HG02588 (cell line): ENCODE data around the gene POLG2.
"Not testable (repeated sequence)": the region's sequence is repeated elsewhere in the genome, so short reads cannot be mapped to it uniquely, and the experiment has no call there.

Experiments used
- ATAC-seq: cut with Tn5 transposase; IDR thresholded peaks from one replicate; pipeline ENCODE4 v1.9.1; 2021; ENCODE audit warnings: mild to moderate bottlenecking, moderate library complexity; ENCODE audit not compliant: unreplicated experiment

Gene POLG2

DNA sequence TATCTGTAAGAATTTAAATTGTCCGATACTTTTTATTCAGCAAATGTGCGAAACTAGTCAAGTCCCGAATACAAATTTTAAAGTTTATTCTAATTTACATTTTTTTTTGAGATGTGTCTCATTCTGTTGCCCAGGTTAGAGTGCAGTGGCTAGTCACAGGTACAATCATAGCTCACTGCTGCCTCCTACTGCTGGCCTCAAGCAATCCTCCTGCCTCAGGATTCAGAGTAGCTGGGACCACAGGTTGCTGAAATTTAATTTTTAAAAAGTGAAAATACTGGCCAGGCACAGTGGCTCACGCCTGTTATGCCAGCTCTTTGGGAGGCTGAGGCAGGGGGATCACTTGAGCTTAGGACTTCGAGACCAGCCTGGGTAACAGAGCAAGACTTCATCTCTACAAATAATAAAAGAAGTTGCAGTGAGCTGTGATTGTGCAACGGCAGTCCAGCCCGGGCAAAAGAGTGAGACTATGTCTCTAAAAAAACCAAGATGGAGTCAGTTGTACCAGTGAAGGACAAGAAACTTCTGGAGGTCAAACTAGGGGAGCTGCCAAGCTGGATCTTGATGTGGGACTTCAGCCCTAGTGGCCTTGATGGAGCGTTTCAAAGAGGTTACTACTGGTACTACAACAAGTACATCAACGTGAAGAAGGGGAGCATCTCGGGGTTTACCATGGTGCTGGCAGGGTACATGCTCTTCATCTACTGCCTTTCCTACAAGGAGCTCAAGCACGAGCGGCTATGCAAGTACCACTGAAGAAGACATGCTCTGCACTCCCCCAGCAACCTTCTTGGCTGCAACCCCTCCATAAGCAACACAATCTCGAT, 5.6 kb downstream of the POLG2 start:
- ATAC-seq = no peak

DNA sequence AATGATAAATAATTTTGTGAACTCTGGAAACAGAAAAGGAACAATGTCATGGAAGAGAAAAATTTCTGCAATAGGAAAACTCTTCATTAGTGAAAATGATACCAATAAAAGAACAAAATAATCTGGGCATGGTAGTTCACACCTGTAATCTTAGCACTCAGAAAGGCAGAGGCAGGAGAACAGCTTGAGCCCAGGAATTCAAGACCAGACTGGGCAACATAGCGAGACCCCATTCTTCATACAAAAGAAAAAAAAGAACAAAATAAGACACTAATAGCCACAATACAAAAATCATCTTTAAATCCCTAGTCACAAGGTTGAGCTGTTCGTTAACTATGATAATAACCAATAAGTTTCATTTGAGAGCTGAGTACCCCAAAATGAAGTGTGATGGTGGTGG, 8.6 kb downstream of the POLG2 start:
- no peak for ATAC-seq

DNA sequence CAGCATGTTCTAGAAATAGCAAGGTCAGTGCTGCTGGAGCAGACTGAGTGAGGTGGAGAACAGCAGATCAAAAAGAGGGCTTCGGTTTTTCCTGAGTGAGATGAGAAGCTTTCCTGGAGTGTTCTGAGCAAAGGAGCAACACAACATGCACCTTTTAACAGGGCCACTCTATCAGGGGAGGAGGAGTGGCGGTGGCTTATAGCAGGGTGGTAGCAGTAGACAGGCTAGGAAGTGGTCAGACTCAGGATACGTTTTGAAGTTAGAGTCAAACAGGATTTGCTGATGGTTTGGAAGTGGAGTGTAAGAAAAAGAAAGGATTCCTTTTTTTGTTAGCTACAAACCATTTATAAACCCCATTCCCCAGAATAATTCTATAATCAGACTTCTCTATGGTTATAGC, 12.5 kb downstream of the POLG2 start:
- no peak for ATAC-seq

DNA sequence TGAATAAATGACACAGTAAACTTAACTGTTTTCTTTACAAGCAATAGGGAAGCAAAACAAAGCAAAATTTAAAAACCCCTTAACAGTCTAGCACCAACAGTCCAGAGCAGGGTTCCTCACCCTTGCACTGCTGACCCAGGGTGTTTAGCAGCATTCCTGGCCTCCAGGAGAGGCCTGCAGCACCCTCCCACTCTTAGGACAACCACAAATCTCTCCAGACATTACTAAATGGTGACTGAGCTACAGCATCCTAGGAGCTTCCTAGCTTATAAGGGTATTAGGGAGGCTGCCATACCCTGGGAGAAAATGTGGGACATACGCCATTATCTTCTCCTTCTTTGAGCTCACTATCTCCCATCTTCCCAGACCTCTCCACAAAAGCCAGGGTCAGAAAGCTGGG, 15.9 kb downstream of the POLG2 start:
- ATAC-seq = no peak

DNA sequence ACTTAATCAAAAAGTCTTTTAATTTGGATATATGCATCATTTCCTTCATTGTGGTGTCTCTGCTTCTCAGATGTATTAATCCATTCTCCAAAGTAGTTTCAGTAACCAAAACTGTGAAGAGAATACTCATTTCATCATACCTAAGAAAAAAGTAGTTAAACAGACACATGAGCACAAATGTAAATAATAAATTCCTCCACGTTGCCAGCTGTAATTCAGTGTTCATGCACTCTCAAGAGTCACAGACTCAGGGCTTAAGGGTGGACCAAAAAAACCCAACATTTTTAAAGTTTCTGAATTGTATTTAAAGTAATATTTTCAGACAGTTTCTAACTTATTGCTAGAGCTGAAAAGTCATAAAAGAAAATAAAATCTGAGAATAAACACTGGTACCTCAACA, 19.0 kb downstream of the POLG2 start:
- ATAC-seq = no peak

DNA sequence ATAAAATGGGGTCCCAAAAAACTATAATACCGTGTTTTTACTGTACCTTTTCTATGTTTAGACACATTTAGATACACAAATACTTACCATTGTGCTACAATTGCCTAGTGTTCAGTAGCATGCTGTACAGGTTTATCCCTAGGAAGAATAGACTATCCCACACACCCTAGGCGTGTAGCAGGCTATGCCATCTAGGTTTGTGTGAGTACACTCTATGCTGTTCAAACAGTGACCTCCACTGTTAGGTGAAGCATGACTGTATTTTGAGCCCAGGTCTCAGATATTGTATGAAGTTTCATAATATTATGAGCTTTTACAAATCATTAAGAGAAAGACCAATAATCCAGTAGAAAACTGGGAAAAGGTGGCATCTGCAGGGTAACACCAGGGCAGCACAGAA, 24.3 kb downstream of the POLG2 start:
- no peak for ATAC-seq

DNA sequence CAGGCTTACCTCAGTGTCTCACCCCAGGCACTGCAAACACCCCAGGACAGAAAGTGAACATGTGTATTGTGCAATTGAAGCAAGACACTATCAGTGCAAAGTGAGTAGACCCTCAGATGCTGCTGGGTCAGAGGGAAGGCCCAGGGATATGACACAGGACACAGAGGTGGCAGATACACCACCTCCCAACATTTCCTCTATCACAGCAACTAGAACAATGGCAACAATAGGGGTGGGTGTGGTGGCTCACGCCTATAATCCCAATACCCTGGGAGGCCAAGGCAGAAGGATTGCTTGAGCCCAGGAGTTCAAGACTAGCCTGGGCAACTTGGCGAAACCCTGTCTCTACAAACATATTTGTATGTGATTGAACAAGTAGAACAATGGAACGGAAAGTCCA, 25.4 kb downstream of the POLG2 start:
- no peak for ATAC-seq

DNA sequence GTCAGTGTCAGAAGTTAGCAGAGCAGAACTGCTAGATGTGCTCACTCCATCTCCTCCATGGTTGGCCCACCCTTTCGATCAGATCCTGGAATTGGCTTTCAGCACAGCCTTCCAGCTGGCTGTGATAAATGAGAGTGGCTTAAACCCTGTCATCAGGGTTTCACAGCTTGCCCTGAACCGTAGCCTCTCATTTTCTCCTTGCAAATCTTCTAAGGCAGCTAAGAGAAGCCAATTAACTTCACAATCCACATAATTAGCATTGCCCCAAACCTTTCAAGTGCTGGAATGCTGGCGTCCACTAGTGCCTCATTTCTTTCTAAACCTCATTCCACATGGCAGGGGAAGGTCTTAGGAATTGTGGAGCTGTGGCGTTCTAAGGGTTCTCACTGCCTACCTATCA, 26.2 kb downstream of the POLG2 start:
- ATAC-seq = no peak

DNA sequence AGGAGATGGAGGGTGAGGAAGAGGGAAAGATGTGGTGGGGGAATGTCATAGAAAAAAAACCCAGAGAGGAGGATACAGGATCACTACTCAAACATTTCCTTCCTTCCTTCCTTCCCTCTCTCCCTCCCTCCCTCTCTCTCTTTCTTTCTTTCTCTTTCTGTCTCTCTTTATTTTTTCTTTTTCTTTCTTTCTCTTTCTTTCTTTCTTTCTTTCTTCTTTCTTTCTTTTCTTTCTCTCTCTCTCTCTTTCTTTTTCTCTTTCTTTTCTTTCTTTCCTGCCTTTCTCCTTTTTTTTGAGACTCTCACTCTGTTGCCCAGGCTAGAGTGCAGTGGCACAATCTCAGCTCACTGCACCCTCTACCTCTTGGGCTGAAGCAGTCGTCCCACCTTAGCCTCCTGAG, 30.0 kb downstream of the POLG2 start:
- not testable (repeated sequence) for ATAC-seq

DNA sequence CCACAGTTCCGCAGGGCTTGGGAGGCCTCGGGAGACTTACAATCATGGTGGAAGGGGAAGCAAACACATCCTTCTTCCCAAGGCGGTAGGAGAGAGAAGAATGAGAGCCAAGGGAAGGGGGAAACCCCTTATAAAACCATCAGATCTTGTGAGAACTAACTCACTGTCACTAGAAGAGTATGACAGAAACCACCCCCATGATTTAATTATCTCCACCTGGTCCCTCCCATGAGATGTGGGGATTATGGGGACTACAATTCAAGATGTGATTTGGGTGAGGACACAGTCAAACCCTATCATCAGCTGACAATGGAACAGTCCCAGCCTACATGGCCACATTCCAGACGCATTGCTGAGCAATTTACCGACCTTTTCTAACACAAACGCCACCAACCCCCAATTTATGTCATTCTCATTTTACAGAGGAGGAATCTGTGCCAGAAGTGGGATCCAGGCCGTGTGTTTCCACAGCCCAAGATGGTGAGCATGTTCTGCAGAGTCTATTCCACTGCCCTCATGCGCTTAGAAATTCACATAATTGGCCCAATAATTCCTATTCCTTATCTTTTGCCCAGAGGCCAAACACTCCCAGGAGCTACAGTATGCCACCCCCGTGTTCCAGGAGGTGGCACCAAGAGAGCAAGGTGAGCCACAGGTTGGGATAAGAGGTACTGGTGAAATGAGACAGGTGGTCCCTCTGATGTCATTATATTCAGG, 30.7 kb downstream of the POLG2 start:
- no peak for ATAC-seq

DNA sequence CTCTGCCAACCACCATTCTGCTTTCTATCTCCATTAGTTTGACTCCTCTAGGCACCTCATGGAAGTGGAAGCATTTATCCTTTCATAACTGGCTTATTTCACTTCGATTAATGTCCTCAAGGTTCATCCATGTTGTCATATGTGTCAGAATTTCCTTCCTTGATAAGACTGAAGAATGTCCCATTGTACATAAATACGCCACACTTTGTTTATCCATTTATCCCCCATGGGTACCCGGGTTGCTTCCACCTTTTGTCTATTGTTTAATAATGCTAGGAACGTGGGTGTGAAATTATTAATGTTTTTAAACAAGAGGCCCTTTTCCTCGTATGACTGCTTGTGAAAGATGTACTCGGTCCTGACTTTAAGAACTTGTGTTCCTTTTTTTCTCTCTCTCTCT, 35.1 kb downstream of the POLG2 start:
- no peak for ATAC-seq

DNA sequence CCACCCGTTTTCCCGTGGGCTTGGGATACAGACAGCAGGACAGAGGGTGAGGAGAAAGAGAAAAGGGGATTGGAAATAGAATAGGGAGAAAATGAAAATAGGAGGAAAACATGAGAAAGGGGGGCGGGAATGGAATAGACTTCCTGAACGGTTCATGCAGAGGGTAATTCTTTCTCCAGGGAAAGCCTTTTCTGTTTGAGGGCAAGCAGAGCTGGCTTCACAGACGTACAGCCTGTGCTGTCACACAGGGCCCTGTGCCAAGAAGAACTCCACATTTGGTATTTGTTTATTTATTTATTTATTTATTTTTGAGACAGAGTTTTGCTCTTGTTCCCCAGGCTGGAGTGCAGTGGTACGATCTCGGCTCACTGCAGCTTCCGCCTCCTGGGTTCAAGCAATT, 35.9 kb downstream of the POLG2 start:
- no peak for ATAC-seq

DNA sequence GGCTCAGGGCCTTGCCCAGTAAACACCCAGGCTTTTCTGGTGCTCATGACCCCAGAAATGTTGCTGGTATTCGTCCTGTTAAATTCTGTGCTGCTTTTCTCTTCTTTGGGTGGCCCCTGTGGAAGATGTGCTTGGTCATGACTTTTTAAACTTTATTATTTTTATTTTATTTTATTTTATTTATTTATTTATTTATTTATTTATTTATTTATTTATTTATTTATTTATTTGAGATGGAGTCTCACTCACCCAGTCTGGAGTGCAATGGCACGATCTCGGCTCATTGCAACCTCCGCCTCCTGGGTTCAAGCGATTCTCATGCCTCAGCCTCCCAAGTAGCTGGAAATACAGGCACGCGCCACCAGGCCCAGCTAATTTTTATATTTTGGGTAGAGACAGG, 37.0 kb downstream of the POLG2 start:
- ATAC-seq = not testable (repeated sequence)

DNA sequence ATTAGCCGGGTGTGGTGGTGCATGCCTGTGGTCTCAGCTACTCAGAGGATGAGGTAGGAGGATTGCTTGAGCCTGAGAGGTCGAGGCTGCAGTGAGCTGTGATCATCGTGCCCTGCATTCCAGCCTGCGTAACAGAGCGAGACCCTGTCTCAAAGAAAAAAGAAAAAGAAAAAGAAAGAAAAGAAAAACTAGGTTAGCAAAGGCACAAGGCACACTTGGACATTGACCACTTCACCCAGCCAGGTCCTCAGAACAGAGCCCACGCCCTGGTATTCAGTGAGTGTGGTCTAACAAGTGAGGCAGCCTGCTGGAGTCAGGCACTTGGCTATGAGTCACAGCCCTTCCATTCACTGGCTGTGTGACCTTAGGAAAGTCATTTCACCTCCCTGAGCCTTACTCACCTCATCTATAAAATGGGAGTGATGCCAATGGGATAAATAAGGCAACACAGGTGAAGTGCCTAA, 37.5 kb downstream of the POLG2 start:
- no peak for ATAC-seq

DNA sequence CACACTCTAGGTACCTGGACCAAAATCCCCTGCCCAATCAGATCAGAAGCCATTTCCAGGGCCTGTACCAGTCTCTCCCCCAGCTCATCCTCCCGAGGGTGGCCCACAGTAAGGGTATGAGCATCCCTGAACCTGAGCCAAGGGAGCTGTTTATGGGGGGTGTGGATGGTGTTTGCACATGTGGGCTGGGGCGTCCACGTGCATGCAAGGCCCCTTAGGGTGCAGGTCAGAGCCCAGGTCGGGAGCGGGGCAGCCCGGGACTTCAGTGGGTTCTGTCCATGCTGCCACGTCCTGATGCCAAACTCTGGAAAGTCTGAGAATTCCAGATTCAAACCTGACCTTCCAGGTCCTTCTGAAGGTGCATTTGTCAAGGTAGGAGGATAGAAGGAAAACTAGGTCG, 38.1 kb downstream of the POLG2 start:
- ATAC-seq = no peak

DNA sequence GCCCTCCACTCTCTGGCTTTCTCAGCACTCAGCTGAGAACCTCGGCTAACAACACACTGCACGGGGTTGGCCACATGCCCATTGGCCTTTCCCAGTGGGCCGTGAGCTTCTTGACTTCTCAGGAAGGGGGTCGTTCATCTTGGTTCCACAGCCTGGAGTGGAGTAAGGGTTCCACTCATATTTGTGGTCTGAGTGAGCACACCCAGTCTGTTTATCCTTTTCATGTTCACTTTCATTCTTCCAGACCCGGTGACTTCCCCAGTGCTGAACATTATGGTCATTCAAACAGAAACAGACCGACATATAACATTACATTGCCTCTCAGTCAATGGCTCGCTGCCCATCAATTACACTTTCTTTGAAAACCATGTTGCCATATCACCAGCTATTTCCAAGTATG, 39.7 kb downstream of the POLG2 start:
- ATAC-seq = no peak

DNA sequence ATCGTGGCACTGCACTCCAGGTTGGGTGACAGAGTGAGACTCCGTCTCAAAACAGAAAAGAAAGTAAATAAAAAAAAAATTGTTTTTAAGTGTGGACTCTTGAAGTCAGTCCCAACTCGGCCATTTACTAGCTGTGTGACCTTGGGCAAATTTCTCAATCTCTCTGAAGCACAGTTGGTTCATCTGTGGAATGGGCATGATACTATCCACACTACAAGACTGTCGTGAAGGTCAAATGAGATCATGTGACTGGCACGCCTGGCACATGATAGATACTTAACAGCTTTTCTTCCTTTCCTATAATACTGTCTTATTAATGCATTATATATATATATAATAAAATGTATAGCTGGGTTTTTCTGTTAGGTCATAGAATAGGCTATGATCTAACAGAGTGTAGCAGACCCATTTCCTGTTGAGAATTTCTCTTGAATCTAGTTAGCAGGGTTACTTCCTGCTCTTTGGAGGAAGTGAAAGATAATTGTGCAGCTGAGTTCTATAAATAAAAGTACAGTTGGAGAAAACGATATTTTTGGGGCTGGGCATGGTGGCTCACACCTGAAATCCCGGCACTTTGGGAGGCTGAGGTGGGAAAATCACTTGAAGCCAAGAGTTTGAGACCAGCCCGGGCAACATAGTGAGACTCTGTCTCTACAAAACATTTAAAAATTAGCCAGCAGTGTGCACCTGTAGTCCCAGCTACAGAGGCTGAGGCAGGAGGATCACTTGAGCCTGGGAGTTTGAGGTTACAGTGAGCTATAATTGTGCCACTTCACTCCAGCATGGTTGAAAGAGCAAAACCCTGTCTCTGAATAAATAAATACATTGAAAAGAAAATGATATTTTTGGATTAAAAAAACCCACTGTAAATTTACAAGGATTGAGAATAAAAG, 40.6 kb downstream of the POLG2 start:
- ATAC-seq = no peak

DNA sequence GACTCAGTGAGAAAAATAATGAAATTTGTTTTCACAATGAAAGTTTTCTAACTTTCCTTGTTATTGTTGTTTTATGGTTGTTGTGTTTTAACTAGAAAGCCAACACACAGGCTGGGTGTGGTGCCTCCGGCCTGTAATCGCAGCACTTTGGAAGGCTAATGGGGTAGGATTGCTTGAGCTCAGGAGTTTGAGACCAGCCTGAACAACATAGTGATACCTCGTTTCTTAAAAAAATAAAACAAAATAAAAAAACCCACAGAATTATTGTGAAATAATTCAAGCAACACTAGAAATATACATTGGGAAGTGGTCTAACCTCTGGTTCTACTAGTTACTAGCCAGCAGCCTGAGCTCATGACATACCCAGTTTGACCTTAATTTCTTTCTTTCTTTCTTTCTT, 47.3 kb downstream of the POLG2 start:
- no peak for ATAC-seq

DNA sequence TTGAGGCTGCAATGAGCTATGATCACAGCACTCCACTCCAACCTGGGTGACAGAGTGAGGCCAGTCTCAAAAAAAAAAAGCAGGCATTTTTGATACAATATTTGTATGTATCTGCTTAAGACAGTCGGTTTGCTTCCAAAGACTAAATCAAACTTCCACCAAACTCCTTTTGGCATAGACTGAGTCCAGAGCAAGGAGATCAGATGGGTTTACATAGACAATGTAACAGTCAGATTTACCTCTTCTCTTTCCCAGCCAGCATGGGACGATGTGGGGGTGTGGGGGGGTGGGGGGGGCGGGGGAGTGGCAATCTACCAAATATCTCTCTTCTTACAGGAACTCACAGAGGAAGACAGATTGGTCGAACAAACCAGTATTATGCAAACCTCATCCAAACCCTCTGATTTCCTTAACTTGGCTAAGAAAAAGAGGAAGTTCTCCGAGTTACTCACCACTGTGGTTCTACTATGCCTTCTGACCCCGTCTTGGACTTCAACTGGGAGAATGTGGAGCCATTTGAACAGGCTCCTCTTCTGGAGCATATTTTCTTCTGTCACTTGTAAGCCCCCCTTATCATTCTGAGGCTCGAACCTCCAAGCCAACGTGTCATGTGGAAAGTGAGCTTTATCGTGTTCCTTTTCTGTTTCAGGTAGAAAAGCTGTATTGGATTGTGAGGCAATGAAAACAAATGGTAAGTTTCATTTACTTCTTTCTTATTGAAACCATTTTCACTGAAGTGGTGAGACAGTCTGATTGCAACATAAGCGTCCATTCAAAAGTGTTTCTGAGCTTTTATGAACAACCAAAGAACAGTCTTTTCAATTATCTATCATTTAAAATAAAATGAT, 48.0 kb downstream of the POLG2 start, which contains the start of gene MILR1:
TSS of gene MILR1 (plus strand) at position 451 of the 848 bp plus-strand sequence. CDS start at position 505, 54 bp downstream.
- no peak for ATAC-seq

DNA sequence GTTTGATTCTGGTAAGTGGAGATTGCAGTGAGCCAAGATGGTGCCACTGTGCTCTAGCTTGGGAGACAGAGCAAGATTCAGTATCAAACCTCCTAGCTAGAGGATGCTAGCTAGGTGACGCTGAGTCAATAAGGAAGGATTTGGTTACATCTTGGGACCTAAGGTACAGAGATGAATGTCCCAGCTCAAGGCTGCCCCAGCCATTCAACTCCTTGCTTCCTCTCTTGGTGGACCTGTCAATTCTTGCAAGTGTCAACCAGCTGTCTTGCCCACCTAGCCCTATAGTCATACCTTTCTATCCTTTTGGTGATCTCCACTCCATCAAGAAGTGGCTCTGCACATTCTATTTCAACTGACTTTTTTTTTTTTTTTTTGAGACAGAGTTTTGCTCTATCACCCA, 49.3 kb downstream of the POLG2 start:
- no peak for ATAC-seq
